Right lobe of liver (tissue), 4 donors: ENCODE measurements around the gene XPO6.

Source experiments
- POLR2A ChIP-seq: fragments of 450-650 bp; IDR thresholded peaks from one replicate; pipeline ENCODE4 v1.6.1; 2017; ENCODE audit warnings: antibody characterized with exemption, mild to moderate bottlenecking
- TF ChIP-seq, protein P1 (sequence below), 4 donors: fragments of 200-600 bp in 3 of 4; fragments of 450-650 bp in 1 of 4; IDR thresholded peaks; one replicate each; pipeline versions ENCODE4 v1.5.1 to v1.8.0; 2016 to 2022; ENCODE audit warnings: antibody characterized with exemption in 4 of 4, mild to moderate bottlenecking in 2 of 4
- donor health status: DM: no; HTN: no; CAD: no.
- donor health status: DM: no; HTN: no; CAD: no.
- donor health status: DM: no; HTN: yes; CAD: no.

DNA sequence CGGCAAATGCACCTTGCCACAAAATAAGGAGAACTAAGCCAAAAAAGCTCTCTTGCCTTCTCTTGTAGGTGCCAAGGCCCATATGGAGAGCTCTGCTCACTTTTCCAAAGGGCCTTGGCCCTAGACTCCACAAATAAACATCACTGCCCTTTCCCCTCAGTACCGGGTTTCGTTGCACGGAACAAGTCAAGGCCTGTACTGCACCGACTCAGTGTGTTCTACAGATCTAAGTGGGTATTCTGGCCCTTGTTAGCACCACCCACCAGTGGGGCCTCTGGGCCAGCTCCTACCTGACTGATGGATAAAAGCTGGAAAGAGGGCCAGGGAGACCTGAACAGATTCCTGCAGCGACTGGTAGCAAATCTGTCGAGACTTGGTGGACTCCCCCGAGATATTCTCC is 104.5 kb downstream of the XPO6 start:
- TF ChIP-seq, protein P1, sequence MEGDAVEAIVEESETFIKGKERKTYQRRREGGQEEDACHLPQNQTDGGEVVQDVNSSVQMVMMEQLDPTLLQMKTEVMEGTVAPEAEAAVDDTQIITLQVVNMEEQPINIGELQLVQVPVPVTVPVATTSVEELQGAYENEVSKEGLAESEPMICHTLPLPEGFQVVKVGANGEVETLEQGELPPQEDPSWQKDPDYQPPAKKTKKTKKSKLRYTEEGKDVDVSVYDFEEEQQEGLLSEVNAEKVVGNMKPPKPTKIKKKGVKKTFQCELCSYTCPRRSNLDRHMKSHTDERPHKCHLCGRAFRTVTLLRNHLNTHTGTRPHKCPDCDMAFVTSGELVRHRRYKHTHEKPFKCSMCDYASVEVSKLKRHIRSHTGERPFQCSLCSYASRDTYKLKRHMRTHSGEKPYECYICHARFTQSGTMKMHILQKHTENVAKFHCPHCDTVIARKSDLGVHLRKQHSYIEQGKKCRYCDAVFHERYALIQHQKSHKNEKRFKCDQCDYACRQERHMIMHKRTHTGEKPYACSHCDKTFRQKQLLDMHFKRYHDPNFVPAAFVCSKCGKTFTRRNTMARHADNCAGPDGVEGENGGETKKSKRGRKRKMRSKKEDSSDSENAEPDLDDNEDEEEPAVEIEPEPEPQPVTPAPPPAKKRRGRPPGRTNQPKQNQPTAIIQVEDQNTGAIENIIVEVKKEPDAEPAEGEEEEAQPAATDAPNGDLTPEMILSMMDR (IDR thresholded peaks at IDR 0.05) = no peak
- TF ChIP-seq POLR2A = no peak
